ENCODE measurements around the gene APLP2.

DNA sequence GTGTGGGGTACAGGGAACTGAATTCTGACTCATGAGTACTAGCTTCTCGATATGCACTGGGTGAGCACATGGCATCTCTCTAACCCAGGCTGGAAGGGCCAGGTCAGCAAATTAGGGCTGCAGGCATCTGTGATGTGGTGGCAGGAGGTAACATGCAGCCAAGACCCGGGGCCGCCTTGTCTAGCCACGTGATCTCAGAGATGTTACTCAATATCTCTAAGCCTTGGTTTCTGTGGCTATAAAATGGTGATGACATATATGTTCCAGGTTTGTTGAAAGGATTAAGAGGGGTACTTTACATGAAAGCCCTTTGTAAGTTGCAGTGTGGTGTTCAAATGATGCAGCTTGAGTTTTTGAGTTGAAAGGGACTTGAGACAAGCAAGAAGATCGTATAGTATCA is 93.0 kb downstream of the APLP2 start:
- TF ChIP-seq, protein P1, sequence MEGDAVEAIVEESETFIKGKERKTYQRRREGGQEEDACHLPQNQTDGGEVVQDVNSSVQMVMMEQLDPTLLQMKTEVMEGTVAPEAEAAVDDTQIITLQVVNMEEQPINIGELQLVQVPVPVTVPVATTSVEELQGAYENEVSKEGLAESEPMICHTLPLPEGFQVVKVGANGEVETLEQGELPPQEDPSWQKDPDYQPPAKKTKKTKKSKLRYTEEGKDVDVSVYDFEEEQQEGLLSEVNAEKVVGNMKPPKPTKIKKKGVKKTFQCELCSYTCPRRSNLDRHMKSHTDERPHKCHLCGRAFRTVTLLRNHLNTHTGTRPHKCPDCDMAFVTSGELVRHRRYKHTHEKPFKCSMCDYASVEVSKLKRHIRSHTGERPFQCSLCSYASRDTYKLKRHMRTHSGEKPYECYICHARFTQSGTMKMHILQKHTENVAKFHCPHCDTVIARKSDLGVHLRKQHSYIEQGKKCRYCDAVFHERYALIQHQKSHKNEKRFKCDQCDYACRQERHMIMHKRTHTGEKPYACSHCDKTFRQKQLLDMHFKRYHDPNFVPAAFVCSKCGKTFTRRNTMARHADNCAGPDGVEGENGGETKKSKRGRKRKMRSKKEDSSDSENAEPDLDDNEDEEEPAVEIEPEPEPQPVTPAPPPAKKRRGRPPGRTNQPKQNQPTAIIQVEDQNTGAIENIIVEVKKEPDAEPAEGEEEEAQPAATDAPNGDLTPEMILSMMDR (IDR thresholded peaks at IDR 0.05), result no peak
- no peak for TF ChIP-seq POLR2A (IDR thresholded peaks at IDR 0.05)
